Trophoblast cell (in vitro differentiated cells and primary cell): ENCODE measurements around the gene PLXDC2.

Experiments used
- DNase-seq, 2 donors: peaks; one replicate each; pipeline ENCODE4 v3.0.0-alpha.2; 2016
- H2AFZ ChIP-seq: 2 replicates; pipeline ENCODE4 v1.6.1; 2013; ENCODE audit warnings: low read length, moderate library complexity, mild to moderate bottlenecking; ENCODE audit not compliant: insufficient read depth, poor library complexity
- H2AK5ac ChIP-seq: 2 replicates; pipeline ENCODE4 v1.6.1; 2013; ENCODE audit warnings: mild to moderate bottlenecking, low read length
- H2BK120ac ChIP-seq: 2 replicates; pipeline ENCODE4 v1.6.1; 2013; ENCODE audit warnings: low read length, mild to moderate bottlenecking, moderate library complexity; ENCODE audit not compliant: insufficient read depth, poor library complexity
- H2BK12ac ChIP-seq: 2 replicates; pipeline ENCODE4 v1.6.1; 2013; ENCODE audit warnings: mild to moderate bottlenecking, low read length, moderate library complexity
- H2BK5ac ChIP-seq: 2 replicates; pipeline ENCODE4 v1.6.1; 2013; ENCODE audit warnings: low read length, low read depth, moderate library complexity, mild to moderate bottlenecking; ENCODE audit not compliant: poor library complexity
- H3K14ac ChIP-seq: 2 replicates; pipeline ENCODE4 v1.6.1; 2013; ENCODE audit warnings: mild to moderate bottlenecking, low read length
- H3K18ac ChIP-seq: 2 replicates; pipeline ENCODE4 v1.6.1; 2013; ENCODE audit warnings: mild to moderate bottlenecking, low read length
- H3K23ac ChIP-seq: 2 replicates; pipeline ENCODE4 v1.6.1; 2013; ENCODE audit warnings: low read length
- H3K27ac ChIP-seq: 2 replicates; pipeline ENCODE4 v1.5.1; 2013; ENCODE audit warnings: low read depth, mild to moderate bottlenecking, inconsistent platforms, low read length, moderate library complexity
- H3K27me3 ChIP-seq: 2 replicates; pipeline ENCODE4 v1.6.1; 2013; ENCODE audit warnings: inconsistent platforms, mild to moderate bottlenecking, low read length, moderate library complexity; ENCODE audit not compliant: insufficient read depth
- H3K36me3 ChIP-seq, 2 experiments: 1 replicate in 1 of 2; 2 replicates in 1 of 2; pipeline ENCODE4 v1.6.1; 2013; ENCODE audit warnings: low read length in 2 of 2, mild to moderate bottlenecking in 2 of 2, moderate library complexity in 1 of 2; ENCODE audit not compliant: insufficient read depth in 2 of 2, control insufficient read depth in 1 of 2
- H3K4ac ChIP-seq: 2 replicates; pipeline ENCODE4 v1.6.1; 2013; ENCODE audit warnings: low read depth, mild to moderate bottlenecking, low read length, moderate library complexity
- H3K4me1 ChIP-seq, 2 experiments: 1 replicate in 1 of 2; 2 replicates in 1 of 2; pipeline ENCODE4 v1.6.1; 2013; ENCODE audit warnings: low read length in 2 of 2, mild to moderate bottlenecking in 2 of 2, moderate library complexity in 1 of 2; ENCODE audit not compliant: insufficient read depth in 2 of 2, control insufficient read depth in 1 of 2
- H3K4me2 ChIP-seq: 2 replicates; pipeline ENCODE4 v1.6.1; 2013; ENCODE audit warnings: inconsistent platforms, mild to moderate bottlenecking, low read length, moderate library complexity
- H3K4me3 ChIP-seq: 2 replicates; pipeline ENCODE4 v1.5.1; 2013; ENCODE audit warnings: mild to moderate bottlenecking, low read depth, low read length, inconsistent platforms
- H3K79me1 ChIP-seq: one replicate; pipeline ENCODE4 v1.6.1; 2013; ENCODE audit warnings: low read length
- H3K79me2 ChIP-seq: 2 replicates; pipeline ENCODE4 v1.6.1; 2013; ENCODE audit warnings: low read length, mild to moderate bottlenecking; ENCODE audit not compliant: control insufficient read depth, insufficient read depth, poor library complexity
- H3K9ac ChIP-seq: 2 replicates; pipeline ENCODE4 v1.6.1; 2013; ENCODE audit warnings: mild to moderate bottlenecking, low read length
- H3K9me3 ChIP-seq: 2 replicates; pipeline ENCODE4 v1.6.1; 2013; ENCODE audit warnings: low read depth, mild to moderate bottlenecking, control low read depth, inconsistent platforms, low read length; ENCODE audit not compliant: insufficient read depth
- H4K12ac ChIP-seq: 2 replicates; pipeline ENCODE4 v1.6.1; 2013; ENCODE audit warnings: low read depth, mild to moderate bottlenecking, low read length, moderate library complexity
- H4K8ac ChIP-seq: 2 replicates; pipeline ENCODE4 v1.6.1; 2013; ENCODE audit warnings: low read depth, mild to moderate bottlenecking, low read length, moderate library complexity
- H4K91ac ChIP-seq: one replicate; pipeline ENCODE4 v1.6.1; 2013; ENCODE audit warnings: low read depth, mild to moderate bottlenecking, low read length, moderate library complexity
- WGBS: extraction: QIAGEN DNeasy Blood & Tissue Kit; methylation state at CpG from one replicate; pipeline ENCODE4 v1.1.7; 2013; ENCODE audit warnings: missing lambda C conversion rate; ENCODE audit not compliant: insufficient read length, insufficient coverage; ENCODE audit errors: extremely low coverage; 5-methylcytosine and 5-hydroxymethylcytosine counted together

PLXDC2 gene

DNA sequence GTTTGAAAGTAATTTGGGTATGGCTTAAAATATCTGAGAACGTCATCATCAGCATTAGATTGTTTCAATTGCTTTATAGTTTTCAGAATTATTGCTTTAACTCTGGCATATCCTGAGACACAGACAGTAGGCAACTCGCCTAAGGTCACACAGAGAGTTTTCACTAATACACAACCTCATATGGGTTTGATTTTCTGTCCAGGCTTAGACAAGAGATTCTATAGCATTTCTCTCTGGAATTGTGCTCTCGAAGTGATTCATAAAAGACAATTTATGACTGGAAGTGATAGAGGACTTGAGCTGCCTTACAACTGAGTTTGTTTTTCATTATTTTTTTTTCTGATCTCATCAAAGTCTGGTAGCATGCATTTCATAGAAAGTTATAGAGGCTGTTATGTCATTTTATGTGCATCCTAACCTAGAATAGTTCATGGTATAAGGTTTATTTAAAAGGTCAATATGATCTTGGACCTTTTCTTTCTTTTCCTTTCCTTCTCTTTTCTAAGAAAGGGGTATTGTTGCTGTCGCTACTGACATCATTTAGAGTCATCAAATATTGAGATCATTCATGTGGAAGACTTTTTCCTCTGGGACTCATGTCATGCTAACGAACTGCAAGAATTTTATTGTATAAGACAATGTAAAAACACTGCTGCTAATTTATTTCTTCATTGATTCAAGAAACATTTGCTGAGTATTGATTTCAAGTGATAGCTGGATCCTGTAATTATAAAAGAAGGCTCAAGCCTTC, 278.2 kb downstream of the PLXDC2 start:
- Histone ChIP-seq H4K91ac (no peak overlapping the region), H3K18ac (no peak overlapping the region), H3K79me2 (no peaks in the 10 kb centered on the region), H3K4ac (no peak overlapping the region), H2BK12ac (no peak overlapping the region), H2BK120ac (no peak overlapping the region), H3K27ac (no peak overlapping the region), H3K4me2 (no peak overlapping the region), H3K9me3 (no peaks in the 10 kb centered on the region), H3K36me3 (no peaks in the 10 kb centered on the region), H3K14ac (no peak overlapping the region), H3K4me1 (no peaks in the 10 kb centered on the region), H2AFZ (no peak overlapping the region), H3K23ac (no peak overlapping the region), H3K9ac (no peak overlapping the region), H4K12ac (no peak overlapping the region), H3K4me3 (no peak overlapping the region), H4K8ac (no peak overlapping the region), H2BK5ac (no peak overlapping the region), H2AK5ac (no peak overlapping the region), H3K27me3 (no peaks in the 10 kb centered on the region), H3K79me1 (no peaks in the 10 kb centered on the region)
- no peak for DNase-seq
- WGBS: no CpG with 5 or more reads among the region's 5 CpGs

- WGBS: 100% methylated on average over 1 of the region's 2 CpGs
- H2BK5ac ChIP-seq: no peak overlapping the region
- no peaks in the 10 kb centered on the region for H3K36me3 ChIP-seq
- H4K91ac ChIP-seq: no peak overlapping the region
- no peak overlapping the region for H4K8ac ChIP-seq
- H3K9ac ChIP-seq: no peak overlapping the region
- H3K4me3 ChIP-seq: no peak overlapping the region
- no peak overlapping the region for H3K27ac ChIP-seq
- no peak overlapping the region for H4K12ac ChIP-seq
- no peak overlapping the region for H3K14ac ChIP-seq
- H3K79me1 ChIP-seq: no peaks in the 10 kb centered on the region
- H3K9me3 ChIP-seq: no peaks in the 10 kb centered on the region
- no peak overlapping the region for H2BK12ac ChIP-seq
- H2AFZ ChIP-seq: no peak overlapping the region
- no peak overlapping the region for H3K4me2 ChIP-seq
- no peak overlapping the region for H2AK5ac ChIP-seq
- DNase-seq: peak; percentile 11 to 73
- no peaks in the 10 kb centered on the region for H3K79me2 ChIP-seq
- H3K23ac ChIP-seq: no peak overlapping the region
- H3K18ac ChIP-seq: no peak overlapping the region
- no peak overlapping the region for H2BK120ac ChIP-seq
- no peak overlapping the region for H3K4ac ChIP-seq
- no peaks in the 10 kb centered on the region for H3K27me3 ChIP-seq
- no peaks in the 10 kb centered on the region for H3K4me1 ChIP-seq
These were observed 283.9 kb downstream of the PLXDC2 start for GRCh38 chr10:20100171-20100570.

GRCh38 chr10:20105236-20105635, 289.0 kb downstream of the PLXDC2 start:
- Histone ChIP-seq H2BK5ac (no peak overlapping the region), H2AFZ (no peak overlapping the region), H4K91ac (no peak overlapping the region), H3K4me3 (no peak overlapping the region), H3K4me2 (no peak overlapping the region), H3K4ac (no peak overlapping the region), H4K8ac (no peak overlapping the region), H3K14ac (no peak overlapping the region), H2AK5ac (no peak overlapping the region), H3K9me3 (no peaks in the 10 kb centered on the region), H3K36me3 (no peaks in the 10 kb centered on the region), H3K4me1 (peaks cover 0 to 3% of the 10 kb centered on the region in 2 experiments), H3K79me1 (no peaks in the 10 kb centered on the region), H4K12ac (no peak overlapping the region), H2BK120ac (no peak overlapping the region), H3K27me3 (no peaks in the 10 kb centered on the region), H3K23ac (no peak overlapping the region), H3K18ac (no peak overlapping the region), H2BK12ac (no peak overlapping the region), H3K79me2 (no peaks in the 10 kb centered on the region), H3K27ac (no peak overlapping the region), H3K9ac (no peak overlapping the region)
- no CpG with 5 or more reads among the region's 3 CpGs for WGBS
- no peak for DNase-seq

DNA sequence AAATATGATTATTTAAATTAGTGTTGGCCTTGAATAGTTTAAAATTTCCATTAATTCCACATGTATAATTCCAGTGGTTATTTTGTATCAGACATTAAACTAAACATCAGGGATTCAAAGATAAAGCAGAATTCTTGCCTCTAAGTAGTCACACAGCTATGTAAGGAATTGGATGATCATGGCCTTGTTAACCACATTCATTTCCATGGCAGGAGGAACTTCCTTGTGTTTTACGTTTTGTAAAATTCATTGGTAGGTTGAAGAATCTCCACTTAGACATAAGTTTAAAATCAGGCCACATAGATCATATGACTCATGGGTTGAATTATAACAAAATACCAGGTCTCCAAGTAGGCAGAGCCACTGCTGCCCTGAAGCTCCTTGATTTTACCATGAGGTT, 289.7 kb downstream of the PLXDC2 start:
- DNase-seq: peak in 1 of 2 donors; percentile 44
- H3K27me3 ChIP-seq: no peaks in the 10 kb centered on the region
- H2BK12ac ChIP-seq: no peak overlapping the region
- no peak overlapping the region for H3K4me2 ChIP-seq
- H3K79me1 ChIP-seq: no peaks in the 10 kb centered on the region
- H3K9ac ChIP-seq: no peak overlapping the region
- H3K79me2 ChIP-seq: no peaks in the 10 kb centered on the region
- H3K14ac ChIP-seq: no peak overlapping the region
- no peak overlapping the region for H3K4ac ChIP-seq
- H3K36me3 ChIP-seq: no peaks in the 10 kb centered on the region
- no peak overlapping the region for H3K18ac ChIP-seq
- H2BK120ac ChIP-seq: no peak overlapping the region
- H4K12ac ChIP-seq: no peak overlapping the region
- H3K4me1 ChIP-seq: peaks cover 0 to 3% of the 10 kb centered on the region in 2 experiments
- H4K91ac ChIP-seq: no peak overlapping the region
- no peaks in the 10 kb centered on the region for H3K9me3 ChIP-seq
- no peak overlapping the region for H2AFZ ChIP-seq
- no peak overlapping the region for H2BK5ac ChIP-seq
- H2AK5ac ChIP-seq: no peak overlapping the region
- H4K8ac ChIP-seq: no peak overlapping the region
- no peak overlapping the region for H3K27ac ChIP-seq
- no peak overlapping the region for H3K4me3 ChIP-seq
- H3K23ac ChIP-seq: no peak overlapping the region
- WGBS: no CpG with 5 or more reads among the region's 1 CpG
